GM21786 (cell line): ENCODE data around the gene JMJD8.
A peak's percentile ranks its signal among the peaks of the same experiment; 100 is the strongest.

ENCODE experiments used
- ATAC-seq: cut with Tn5 transposase; IDR thresholded peaks from one replicate; pipeline ENCODE4 v1.9.1; 2021; ENCODE audit not compliant: unreplicated experiment

Gene JMJD8

GRCh38 chr16:642189-643049, 41.7 kb downstream of the JMJD8 start:
- peak; percentile 29 for ATAC-seq

- peak; percentile 61 for ATAC-seq
Observed at GRCh38 chr16:641326-642188, 42.6 kb downstream of the JMJD8 start, which contains the start of gene MCRIP2. Gene MCRIP2, plus strand, starts transcription at chr16:641828. Its CDS starts 164 bp downstream, at chr16:641992.

GRCh38 chr16:640614-641013, 43.5 kb downstream of the JMJD8 start:
- no peak for ATAC-seq

- no peak for ATAC-seq
Observed at GRCh38 chr16:638836-639235, 45.3 kb downstream of the JMJD8 start.

- ATAC-seq = no peak
Observed at GRCh38 chr16:638034-638543, 46.0 kb downstream of the JMJD8 start.

- ATAC-seq = no peak
Observed at GRCh38 chr16:637081-638018, 46.8 kb downstream of the JMJD8 start.

- peak; percentile 79 for ATAC-seq
Observed at GRCh38 chr16:636206-637080, 47.7 kb downstream of the JMJD8 start, which contains the start of gene METTL26. Gene METTL26, minus strand, starts transcription at chr16:636305. Its CDS starts 15 bp downstream, at chr16:636290.

- ATAC-seq = peak; percentile 6
Observed at GRCh38 chr16:635573-636205, 48.4 kb downstream of the JMJD8 start.

GRCh38 chr16:634996-635395, 49.1 kb downstream of the JMJD8 start:
- ATAC-seq = no peak

GRCh38 chr16:634051-634670, 50.0 kb downstream of the JMJD8 start:
- no peak for ATAC-seq

GRCh38 chr16:633336-634050, 50.6 kb downstream of the JMJD8 start:
- no peak for ATAC-seq

- ATAC-seq = no peak
Observed at GRCh38 chr16:632486-633335, 51.4 kb downstream of the JMJD8 start.

- ATAC-seq = no peak
Observed at GRCh38 chr16:631808-632358, 52.3 kb downstream of the JMJD8 start.
